ENCODE measurements around the gene PATL2. TPM values are rescaled to one million over a fixed set of nuclear protein-coding genes. Genes with fewer than 3 reads are reported as not detected.
A peak's percentile ranks its signal among the peaks of the same experiment; 100 is the strongest.
"Not testable (repeated sequence)": the region's sequence is repeated elsewhere in the genome, so short reads cannot be mapped to it uniquely, and the experiment has no call there.

Gene PATL2
- total RNA-seq, 1 donor from 2014 or later, result not detected

GRCh38 chr15:44728576-44729407 is 17.7 kb upstream of the PATL2 start:
- no peaks in the 10 kb centered on the region for H3K27me3 ChIP-seq
- H3K36me3 ChIP-seq, result no peaks in the 10 kb centered on the region
- H3K9me3 ChIP-seq, result no peaks in the 10 kb centered on the region
- H3K4me3 ChIP-seq, result peak overlapping the region; percentile 88 to 91
- H3K4me1 ChIP-seq, result peaks cover 51% of the 10 kb centered on the region
- intact Hi-C loops (cut with DNase I), result loop anchor here (2.0 to 5.0 kb wide), 2 partner anchors 18 to 66 kb away; partner anchors contain the start of genes B2M, PATL2 and SPG11
- peak in 1 of 2 donors; percentile 99 for DNase-seq (ENCODE audit: extremely low spot score in 2 of 2)
- TF ChIP-seq POLR2A (IDR thresholded peaks at IDR 0.05), result peak in 1 of 2 donors; percentile 83
- TF ChIP-seq POLR2AphosphoS5 (IDR thresholded peaks at IDR 0.05; ENCODE audit: insufficient read depth in 1 of 2, low read depth in 1 of 2), result peak; percentile 98 to 99
- no peak for TF ChIP-seq CTCF (IDR thresholded peaks at IDR 0.05)
- peak overlapping the region; percentile 99 for H3K27ac ChIP-seq

- H3K4me1 ChIP-seq, result peaks cover 51% of the 10 kb centered on the region
- not testable (repeated sequence) for DNase-seq (ENCODE audit: extremely low spot score in 2 of 2)
- intact Hi-C loops (cut with DNase I), result loop anchor here (2.0 to 5.0 kb wide), 2 partner anchors 17 to 66 kb away; partner anchors contain the start of genes B2M, PATL2 and SPG11
Measured at GRCh38 chr15:44728232-44728575, 17.1 kb upstream of the PATL2 start.

GRCh38 chr15:44727485-44728231 is 16.5 kb upstream of the PATL2 start:
- no peak for DNase-seq (ENCODE audit: extremely low spot score in 2 of 2)
- Histone ChIP-seq H3K4me1 (peaks cover 51% of the 10 kb centered on the region), H3K27me3 (no peaks in the 10 kb centered on the region), H3K36me3 (no peaks in the 10 kb centered on the region), H3K9me3 (no peaks in the 10 kb centered on the region), H3K4me3 (peak overlapping the region in 1 of 2 donors; percentile 88), H3K27ac (peak overlapping the region; percentile 99)
- intact Hi-C loops (cut with DNase I), result loop anchor here (2.0 to 5.0 kb wide), 2 partner anchors 17 to 65 kb away; partner anchors contain the start of genes B2M, PATL2 and SPG11
- TF ChIP-seq POLR2AphosphoS5 (IDR thresholded peaks at IDR 0.05; ENCODE audit: insufficient read depth in 1 of 2, low read depth in 1 of 2) (no peak), POLR2A (IDR thresholded peaks at IDR 0.05) (no peak)

More at GRCh38 chr15:44728232-44728575, 17.1 kb upstream of the PATL2 start:
- not testable (repeated sequence) for H3K27me3 ChIP-seq, H3K36me3 ChIP-seq, H3K9me3 ChIP-seq
- H3K4me3 ChIP-seq, result peak overlapping the region; percentile 88 to 91
- peak overlapping the region; percentile 99 for H3K27ac ChIP-seq

DNA sequence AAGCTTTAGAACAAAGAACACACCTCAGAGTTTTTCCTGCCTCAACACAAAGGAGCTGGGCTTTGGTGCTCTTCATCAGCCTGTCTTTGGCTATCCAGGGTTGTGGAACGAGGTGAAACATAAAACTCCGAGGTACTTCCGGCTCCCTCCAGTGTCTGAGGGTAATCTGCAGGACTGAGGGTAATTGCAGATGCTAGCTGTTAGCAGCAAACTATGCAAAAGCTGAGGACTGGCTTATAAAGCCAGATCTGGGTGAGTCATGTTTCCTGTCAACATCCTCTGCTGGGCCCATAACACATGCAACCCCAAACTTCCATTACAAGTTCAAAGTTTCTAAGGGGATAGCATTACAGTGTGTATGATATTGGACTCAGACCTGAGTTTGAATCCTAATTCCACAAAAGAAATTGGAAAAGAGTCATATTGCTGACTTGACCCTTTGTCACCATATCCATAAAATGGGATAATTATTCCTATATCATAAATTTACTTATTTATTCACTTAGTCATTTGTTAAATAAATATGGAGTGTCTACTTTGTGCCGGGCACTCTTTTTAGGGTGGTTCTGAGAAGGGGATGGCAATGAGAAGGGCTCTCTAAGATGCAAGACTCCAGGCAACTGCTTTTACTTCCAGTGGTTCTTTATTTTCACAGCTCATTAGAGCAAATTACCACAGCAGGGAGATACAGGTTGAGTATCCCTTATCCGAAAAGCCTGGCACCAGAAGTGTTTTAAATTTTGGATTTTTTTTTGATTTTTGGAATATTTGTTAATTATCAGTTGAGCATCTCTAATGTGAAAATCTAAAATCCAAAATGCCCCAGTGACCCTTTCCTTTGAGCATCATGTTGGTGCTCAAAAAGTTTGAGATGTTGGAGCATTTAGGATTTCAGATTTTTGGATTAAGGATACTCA is 15.7 kb upstream of the PATL2 start:
- TF ChIP-seq CTCF (IDR thresholded peaks at IDR 0.05), result no peak
- peak; percentile 22 to 80 for TF ChIP-seq POLR2AphosphoS5 (IDR thresholded peaks at IDR 0.05; ENCODE audit: insufficient read depth in 1 of 2, low read depth in 1 of 2)
- peak overlapping the region; percentile 99 for H3K27ac ChIP-seq
- peak overlapping the region in 1 of 2 donors; percentile 1 for H3K4me3 ChIP-seq
- no peaks in the 10 kb centered on the region for H3K36me3 ChIP-seq
- H3K27me3 ChIP-seq, result no peaks in the 10 kb centered on the region
- peaks cover 51% of the 10 kb centered on the region for H3K4me1 ChIP-seq
- no peak for DNase-seq (ENCODE audit: extremely low spot score in 2 of 2)
- intact Hi-C loops (cut with DNase I), result loop anchor here (5.0 kb wide), 1 partner anchor 65 kb away; the partner anchor contains the start of gene SPG11
- H3K9me3 ChIP-seq, result no peaks in the 10 kb centered on the region

DNA sequence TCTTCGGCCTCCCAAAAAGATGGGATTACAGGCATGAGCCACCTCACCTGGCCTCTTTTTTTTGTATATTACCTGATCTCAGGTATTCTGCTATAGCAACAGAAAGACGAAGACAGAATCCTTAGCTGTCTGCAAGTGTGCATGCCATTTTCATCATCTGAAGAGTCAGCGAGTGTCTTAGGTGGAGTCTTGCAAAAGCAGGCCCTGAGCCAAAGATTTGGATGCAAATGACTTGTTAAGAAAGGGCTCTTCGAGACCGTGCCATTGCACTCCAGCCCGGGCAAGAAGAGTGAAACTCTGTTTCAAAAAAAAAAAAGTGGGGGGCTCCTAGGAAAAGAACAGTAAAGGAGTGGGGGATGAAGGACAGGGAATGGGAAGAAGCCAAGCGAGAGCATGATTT is 15.0 kb upstream of the PATL2 start:
- H3K4me3 ChIP-seq, result peak overlapping the region in 1 of 2 donors; percentile 1
- no peaks in the 10 kb centered on the region for H3K36me3 ChIP-seq
- H3K9me3 ChIP-seq, result no peaks in the 10 kb centered on the region
- intact Hi-C loops (cut with DNase I), result loop anchor here (5.0 kb wide), 1 partner anchor 64 kb away; the partner anchor contains the start of gene SPG11
- DNase-seq (ENCODE audit: extremely low spot score in 2 of 2), result no peak
- H3K4me1 ChIP-seq, result peaks cover 51% of the 10 kb centered on the region
- no peaks in the 10 kb centered on the region for H3K27me3 ChIP-seq
- H3K27ac ChIP-seq, result peak overlapping the region; percentile 99
- no peak for TF ChIP-seq POLR2AphosphoS5 (IDR thresholded peaks at IDR 0.05; ENCODE audit: insufficient read depth in 1 of 2, low read depth in 1 of 2)
- TF ChIP-seq POLR2A (IDR thresholded peaks at IDR 0.05), result no peak
- TF ChIP-seq CTCF (IDR thresholded peaks at IDR 0.05), result no peak

Measured in vagina (tissue), 2 donors.